HG02870 (cell line): ENCODE measurements around the gene PAEP.

Experiments used
- ATAC-seq: cut with Tn5 transposase; IDR thresholded peaks from one replicate; pipeline ENCODE4 v1.9.1; 2021; ENCODE audit warnings: mild to moderate bottlenecking, moderate library complexity; ENCODE audit not compliant: unreplicated experiment

PAEP gene

DNA sequence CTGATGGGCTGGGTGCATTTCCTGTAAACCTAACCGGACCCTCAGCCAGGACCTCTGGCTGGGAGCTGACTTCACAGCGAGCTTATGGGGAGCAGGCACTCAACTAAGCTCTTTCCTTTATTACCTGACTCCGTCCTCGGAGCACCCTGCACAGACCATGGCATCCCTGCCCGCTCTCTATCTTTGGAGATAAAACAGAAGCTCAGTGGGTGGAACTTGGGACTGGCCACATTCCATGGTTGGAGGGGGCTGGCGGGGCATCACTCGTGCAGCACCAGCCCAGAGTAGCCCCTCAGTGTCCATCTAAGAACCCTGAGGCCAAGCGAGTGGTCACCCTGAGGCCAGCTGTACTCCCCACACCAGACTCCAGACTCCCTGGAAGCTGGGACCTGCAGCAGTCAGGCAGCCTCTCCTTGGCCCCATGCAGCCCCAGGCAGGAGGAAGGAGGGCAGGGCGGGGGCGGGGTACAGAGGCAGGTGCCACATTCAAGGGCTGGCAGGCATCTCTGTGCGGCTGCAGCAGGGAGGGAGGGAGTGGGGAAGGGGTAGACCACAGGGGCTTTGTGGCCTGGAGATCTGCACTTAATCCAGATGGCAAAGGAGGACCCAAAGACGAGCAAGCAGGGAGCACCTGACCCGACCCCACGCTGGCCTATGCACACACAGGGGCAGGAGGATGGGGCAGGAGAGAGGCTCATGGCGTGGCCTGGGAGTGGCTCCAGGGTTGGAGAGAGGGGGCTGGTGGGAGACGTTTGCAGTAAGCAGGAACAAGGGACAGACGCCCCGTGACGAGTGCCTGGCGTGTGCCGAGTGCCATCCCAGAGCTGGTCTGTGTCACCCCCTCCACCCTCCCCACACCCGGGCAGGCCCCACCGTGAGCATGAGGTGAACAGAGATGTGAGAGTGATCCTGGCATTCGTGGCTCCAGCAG is 51.7 kb downstream of the PAEP start:
- ATAC-seq = no peak

GRCh38 chr9:135613946-135614805 is 52.6 kb downstream of the PAEP start:
- ATAC-seq = no peak

DNA sequence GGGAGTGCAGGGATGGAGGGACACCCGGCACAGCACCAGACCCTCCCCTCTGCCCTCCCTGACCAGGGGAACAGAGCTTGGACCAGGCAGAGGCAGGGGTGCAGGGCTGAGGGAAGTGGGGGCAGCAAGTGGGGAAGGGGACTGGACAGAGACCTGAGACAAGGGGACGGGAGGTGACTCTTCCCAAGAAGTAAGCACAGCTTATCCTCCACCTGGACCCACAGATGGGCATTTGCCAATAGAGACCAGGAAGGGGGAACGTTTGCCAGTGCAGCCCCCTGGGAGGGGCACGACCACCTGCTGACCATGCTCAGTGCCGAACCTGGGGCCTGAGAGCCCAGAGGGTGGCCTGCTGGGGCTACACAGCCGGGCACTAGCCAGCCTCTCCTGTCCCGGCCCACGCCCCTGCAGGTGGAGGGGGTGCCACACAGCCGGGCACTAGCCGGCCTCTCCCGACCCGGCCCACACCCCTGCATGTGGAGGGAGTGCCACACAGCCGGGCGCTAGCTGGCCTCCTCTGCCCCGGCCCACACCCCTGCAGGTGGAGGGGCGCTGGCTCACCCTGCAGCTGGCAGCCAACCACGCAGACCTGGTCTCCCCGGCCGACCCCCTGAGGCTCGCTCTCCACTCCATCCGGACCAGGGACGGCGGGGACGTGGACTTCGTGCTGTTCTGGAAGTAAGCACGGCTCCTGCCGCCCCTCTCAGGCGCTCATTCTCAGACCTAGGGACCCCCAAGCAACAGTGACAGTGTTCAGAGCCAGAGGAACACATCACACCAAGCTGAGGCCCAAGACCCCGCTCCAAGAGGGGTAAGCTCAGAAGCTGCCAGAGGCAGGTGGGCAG is 53.5 kb downstream of the PAEP start:
- ATAC-seq = no peak

DNA sequence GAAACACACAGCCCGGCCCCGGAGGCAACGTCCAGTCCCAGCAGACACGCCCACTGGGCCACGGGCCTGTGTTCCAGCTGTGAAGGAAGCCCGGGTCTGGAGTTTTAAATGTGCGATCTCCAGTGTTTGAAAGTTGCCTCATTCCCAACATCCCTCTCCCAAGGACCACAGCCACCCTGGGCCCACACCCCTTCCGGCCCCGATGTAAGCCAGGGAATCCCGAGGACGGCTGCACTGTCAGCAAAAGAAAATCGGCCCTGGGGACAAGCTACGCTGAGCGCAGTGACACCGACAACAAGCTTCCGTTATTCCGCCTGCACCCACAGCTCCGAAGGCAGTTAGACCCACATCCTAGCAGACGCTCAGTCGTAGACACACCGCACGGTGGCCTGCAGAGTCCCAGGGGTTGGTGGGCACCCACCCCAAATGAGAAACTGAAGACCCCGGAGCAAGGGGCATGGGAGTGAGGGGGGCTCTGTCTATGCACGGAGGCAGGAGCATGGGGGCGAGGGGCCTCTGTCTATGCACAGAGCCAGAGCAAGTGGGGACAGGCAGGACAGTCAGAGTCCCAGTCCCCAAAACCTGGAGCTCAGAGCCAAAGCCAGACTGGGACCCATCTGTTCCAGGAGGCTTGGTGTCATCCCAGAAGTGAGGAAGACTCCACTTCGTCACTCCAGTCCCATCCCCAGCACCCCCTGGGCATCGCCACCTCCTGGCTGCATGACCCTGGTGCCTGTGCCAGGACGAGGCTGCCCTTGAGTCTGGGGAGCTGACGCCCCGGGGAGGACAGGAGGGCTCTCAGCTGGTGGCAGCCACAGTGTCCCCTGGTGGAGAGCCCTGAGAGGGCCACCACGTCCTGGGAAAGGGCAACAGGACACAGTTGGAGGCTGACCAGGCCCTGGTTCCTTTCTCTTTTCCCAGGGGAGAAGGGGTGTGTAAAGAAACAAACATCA is 54.4 kb downstream of the PAEP start:
- ATAC-seq = no peak
